ENCODE measurements around the gene FBXW7.
A peak's percentile ranks its signal among the peaks of the same experiment; 100 is the strongest.

FBXW7 gene

GRCh38 chr4:152309418-152309817, 226.5 kb downstream of the FBXW7 start:
- H3K4me3 Mint-ChIP-seq: no peak overlapping the region
- H3K27me3 Mint-ChIP-seq: peaks cover 4% of the 10 kb centered on the region
- ATAC-seq (ENCODE audit: low read depth) (no peak), DNase-seq (ENCODE audit: low spot score in 2 of 2) (no peak)
- H3K9me3 Mint-ChIP-seq: no peaks in the 10 kb centered on the region
- H3K4me1 Mint-ChIP-seq: peaks cover 6% of the 10 kb centered on the region
- H3K27ac Mint-ChIP-seq: no peak overlapping the region
- no peaks in the 10 kb centered on the region for H3K36me3 Mint-ChIP-seq

GRCh38 chr4:152308951-152309350, 226.9 kb downstream of the FBXW7 start:
- DNase-seq (ENCODE audit: low spot score in 2 of 2): no peak
- no peaks in the 10 kb centered on the region for H3K36me3 Mint-ChIP-seq
- no peak overlapping the region for H3K4me3 Mint-ChIP-seq
- peaks cover 6% of the 10 kb centered on the region for H3K4me1 Mint-ChIP-seq
- peaks cover 4% of the 10 kb centered on the region for H3K27me3 Mint-ChIP-seq
- H3K27ac Mint-ChIP-seq: no peak overlapping the region
- no peaks in the 10 kb centered on the region for H3K9me3 Mint-ChIP-seq
- no peak for ATAC-seq (ENCODE audit: low read depth)

- Mint-ChIP-seq H3K27ac (no peak overlapping the region), H3K9me3 (no peaks in the 10 kb centered on the region), H3K27me3 (peaks cover 4% of the 10 kb centered on the region), H3K36me3 (no peaks in the 10 kb centered on the region), H3K4me1 (peaks cover 6% of the 10 kb centered on the region), H3K4me3 (no peak overlapping the region)
- no peak for DNase-seq (ENCODE audit: low spot score in 2 of 2)
- peak; percentile 55 for ATAC-seq (ENCODE audit: low read depth)
Observed at GRCh38 chr4:152307669-152308068, 228.2 kb downstream of the FBXW7 start.

DNA sequence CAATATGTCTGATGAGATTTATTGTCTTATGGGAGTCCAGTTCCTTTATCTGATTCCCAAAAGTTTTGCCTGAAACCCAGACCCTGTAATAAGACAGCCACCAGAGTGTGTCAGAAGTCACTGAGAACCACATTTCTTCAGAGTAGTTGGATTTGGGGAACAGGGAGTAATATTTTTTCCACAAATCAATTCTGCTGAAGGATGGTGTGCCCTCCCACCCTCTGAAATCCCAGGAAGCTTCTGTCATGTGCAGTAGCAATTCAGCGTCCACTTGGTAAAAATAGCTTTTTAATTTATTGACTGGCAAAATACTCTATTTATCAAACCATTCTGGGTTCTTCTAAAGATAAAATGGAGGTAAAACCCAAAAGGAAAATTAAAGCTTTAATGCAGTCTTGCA, 229.4 kb downstream of the FBXW7 start:
- H3K4me3 Mint-ChIP-seq: no peak overlapping the region
- no peaks in the 10 kb centered on the region for H3K9me3 Mint-ChIP-seq
- peaks cover 4% of the 10 kb centered on the region for H3K27me3 Mint-ChIP-seq
- peaks cover 6% of the 10 kb centered on the region for H3K4me1 Mint-ChIP-seq
- ATAC-seq (ENCODE audit: low read depth) (no peak), DNase-seq (ENCODE audit: low spot score in 2 of 2) (no peak)
- no peaks in the 10 kb centered on the region for H3K36me3 Mint-ChIP-seq
- no peak overlapping the region for H3K27ac Mint-ChIP-seq

DNA sequence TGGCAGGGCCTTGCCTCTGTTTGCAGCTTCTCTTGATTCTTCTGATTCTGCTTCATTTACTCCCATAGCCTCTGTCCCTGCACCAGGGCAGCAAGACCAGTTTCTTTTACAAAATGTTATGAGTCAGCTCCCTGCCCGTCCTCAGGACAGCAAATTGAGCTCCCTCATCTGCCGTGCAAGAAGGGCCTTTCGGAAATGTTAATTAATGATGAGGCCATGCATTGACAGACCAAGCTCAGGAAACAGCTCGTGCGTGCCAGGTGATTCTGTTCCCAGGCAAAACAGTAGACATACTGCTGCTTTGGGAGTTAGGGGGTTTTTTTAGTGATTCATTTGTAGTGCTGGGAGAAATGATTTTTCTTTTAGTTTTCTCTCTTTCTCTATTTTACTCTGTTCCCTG, 231.7 kb downstream of the FBXW7 start:
- ATAC-seq (ENCODE audit: low read depth): no peak

DNA sequence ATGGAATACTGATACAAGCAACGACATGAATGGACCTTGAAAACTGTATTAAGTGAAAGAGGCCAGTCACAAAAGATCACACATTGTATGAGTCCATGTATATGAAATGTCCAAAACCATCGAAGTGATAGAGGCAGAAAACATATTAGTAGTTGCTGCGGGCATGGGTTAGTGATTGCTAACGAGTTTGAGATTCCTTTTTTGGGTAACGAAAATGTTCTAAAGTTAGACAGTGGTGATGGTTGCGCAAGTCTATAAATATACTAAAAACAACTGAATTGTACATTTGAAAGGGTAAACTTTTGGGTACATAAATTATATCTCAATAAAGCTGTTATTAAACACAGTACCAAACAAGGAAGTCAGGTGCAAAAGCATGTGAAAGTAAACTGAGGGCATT, 234.5 kb downstream of the FBXW7 start:
- ATAC-seq (ENCODE audit: low read depth) (no peak), DNase-seq (ENCODE audit: low spot score in 2 of 2) (no peak)
- Mint-ChIP-seq H3K4me3 (no peak overlapping the region), H3K9me3 (no peaks in the 10 kb centered on the region), H3K4me1 (no peaks in the 10 kb centered on the region), H3K36me3 (no peaks in the 10 kb centered on the region), H3K27me3 (peaks cover 10% of the 10 kb centered on the region), H3K27ac (no peak overlapping the region)

More for the DNA sequence above, 231.7 kb downstream of the FBXW7 start:
- DNase-seq (ENCODE audit: low spot score in 2 of 2): no peak
- no peaks in the 10 kb centered on the region for H3K9me3 Mint-ChIP-seq
- no peak overlapping the region for H3K4me3 Mint-ChIP-seq
- H3K27ac Mint-ChIP-seq: no peak overlapping the region
- peaks cover 5% of the 10 kb centered on the region for H3K27me3 Mint-ChIP-seq
- no peaks in the 10 kb centered on the region for H3K36me3 Mint-ChIP-seq
- peaks cover 6% of the 10 kb centered on the region for H3K4me1 Mint-ChIP-seq

GRCh38 chr4:152299553-152299952, 236.3 kb downstream of the FBXW7 start:
- DNase-seq (ENCODE audit: low spot score in 2 of 2) (no peak), ATAC-seq (ENCODE audit: low read depth) (no peak)
- H3K36me3 Mint-ChIP-seq: no peaks in the 10 kb centered on the region
- H3K27me3 Mint-ChIP-seq: peaks cover 9% of the 10 kb centered on the region
- H3K4me1 Mint-ChIP-seq: no peaks in the 10 kb centered on the region
- no peak overlapping the region for H3K27ac Mint-ChIP-seq
- no peaks in the 10 kb centered on the region for H3K9me3 Mint-ChIP-seq
- no peak overlapping the region for H3K4me3 Mint-ChIP-seq

- H3K27ac Mint-ChIP-seq: no peak overlapping the region
- H3K27me3 Mint-ChIP-seq: peaks cover 13% of the 10 kb centered on the region
Observed at GRCh38 chr4:152296386-152296785, 239.5 kb downstream of the FBXW7 start.

DNA sequence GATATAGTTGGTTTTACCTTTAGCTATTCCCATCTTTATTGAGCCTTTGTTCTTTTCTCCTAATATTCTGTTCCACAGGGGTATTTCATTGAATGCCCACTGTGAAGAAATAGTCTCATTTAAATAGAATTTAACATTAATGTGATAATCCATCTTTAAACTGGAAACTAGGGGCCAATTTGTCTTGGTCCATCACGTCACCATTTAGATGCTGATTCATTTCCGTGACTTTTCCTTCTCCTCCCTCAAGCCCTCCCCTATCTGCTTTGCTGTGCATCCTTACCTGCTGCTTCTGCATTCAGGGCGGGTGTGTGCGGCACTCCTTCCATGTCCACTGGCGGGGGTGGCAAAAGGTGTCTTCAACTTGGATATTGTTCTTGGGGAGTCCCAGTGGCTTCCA, 241.1 kb downstream of the FBXW7 start:
- H3K36me3 Mint-ChIP-seq: no peaks in the 10 kb centered on the region
- ATAC-seq (ENCODE audit: low read depth): no peak
- H3K9me3 Mint-ChIP-seq: no peaks in the 10 kb centered on the region
- no peaks in the 10 kb centered on the region for H3K4me1 Mint-ChIP-seq
- H3K27me3 Mint-ChIP-seq: peaks cover 13% of the 10 kb centered on the region
- DNase-seq (ENCODE audit: low spot score in 2 of 2): no peak
- no peak overlapping the region for H3K4me3 Mint-ChIP-seq
- H3K27ac Mint-ChIP-seq: no peak overlapping the region

More at GRCh38 chr4:152296386-152296785, 239.5 kb downstream of the FBXW7 start:
- Mint-ChIP-seq H3K4me1 (no peaks in the 10 kb centered on the region), H3K9me3 (no peaks in the 10 kb centered on the region), H3K4me3 (no peak overlapping the region), H3K36me3 (no peaks in the 10 kb centered on the region)
- DNase-seq (ENCODE audit: low spot score in 2 of 2): no peak
- ATAC-seq (ENCODE audit: low read depth): no peak

DNA sequence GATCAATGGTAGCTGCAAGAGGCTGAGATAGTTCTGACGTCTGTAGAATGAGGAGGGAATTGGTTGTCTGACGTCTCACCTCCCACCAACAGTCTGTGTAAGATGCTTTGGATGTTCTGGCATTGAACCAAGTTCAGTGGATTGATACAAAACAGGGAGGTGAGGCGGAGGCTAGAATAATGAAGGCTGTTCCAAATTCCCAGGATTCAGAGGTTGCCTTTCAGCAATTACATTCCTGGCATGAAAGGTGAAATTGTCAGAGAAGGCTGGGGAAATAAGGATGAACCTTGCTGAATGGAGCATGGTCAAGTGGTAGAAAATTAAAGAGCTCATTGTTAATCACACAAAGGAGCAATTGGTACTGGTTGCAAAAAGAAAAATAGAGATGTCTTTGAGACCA, 241.6 kb downstream of the FBXW7 start:
- peaks cover 13% of the 10 kb centered on the region for H3K27me3 Mint-ChIP-seq
- H3K27ac Mint-ChIP-seq: no peak overlapping the region
- no peaks in the 10 kb centered on the region for H3K36me3 Mint-ChIP-seq
- DNase-seq (ENCODE audit: low spot score in 2 of 2) (no peak), ATAC-seq (ENCODE audit: low read depth) (no peak)
- H3K4me3 Mint-ChIP-seq: no peak overlapping the region
- no peaks in the 10 kb centered on the region for H3K4me1 Mint-ChIP-seq
- no peaks in the 10 kb centered on the region for H3K9me3 Mint-ChIP-seq

GRCh38 chr4:152293527-152293926, 242.4 kb downstream of the FBXW7 start:
- Mint-ChIP-seq H3K4me3 (no peak overlapping the region), H3K36me3 (no peaks in the 10 kb centered on the region), H3K9me3 (no peaks in the 10 kb centered on the region), H3K27me3 (peaks cover 9% of the 10 kb centered on the region), H3K4me1 (no peaks in the 10 kb centered on the region), H3K27ac (no peak overlapping the region)
- ATAC-seq (ENCODE audit: low read depth) (no peak), DNase-seq (ENCODE audit: low spot score in 2 of 2) (no peak)

- no peak for DNase-seq (ENCODE audit: low spot score in 2 of 2)
- no peaks in the 10 kb centered on the region for H3K36me3 Mint-ChIP-seq
- no peak overlapping the region for H3K4me3 Mint-ChIP-seq
- peaks cover 7% of the 10 kb centered on the region for H3K27me3 Mint-ChIP-seq
- H3K4me1 Mint-ChIP-seq: no peaks in the 10 kb centered on the region
- no peaks in the 10 kb centered on the region for H3K9me3 Mint-ChIP-seq
- no peak overlapping the region for H3K27ac Mint-ChIP-seq
- no peak for ATAC-seq (ENCODE audit: low read depth)
Observed at GRCh38 chr4:152290366-152290921, 245.4 kb downstream of the FBXW7 start.

DNA sequence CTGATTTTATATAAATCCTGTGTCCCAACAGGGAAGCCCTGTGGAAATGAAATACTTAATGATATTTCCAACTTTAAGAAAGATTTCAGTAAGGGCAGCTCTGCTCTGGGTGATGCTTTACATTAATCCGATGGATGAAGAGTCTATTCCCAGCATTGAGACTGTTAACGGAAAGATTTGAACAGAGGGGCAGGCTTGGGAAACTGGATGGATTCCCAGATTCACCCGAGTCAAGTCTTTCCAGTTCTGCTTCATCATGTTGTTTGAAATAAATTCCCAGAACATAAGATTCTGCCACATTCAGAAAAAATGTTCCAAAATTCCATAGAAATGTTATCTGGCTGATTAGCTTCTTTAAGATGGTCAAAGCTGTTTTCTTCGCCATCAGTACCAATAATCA, 246.0 kb downstream of the FBXW7 start:
- no peaks in the 10 kb centered on the region for H3K9me3 Mint-ChIP-seq
- H3K4me3 Mint-ChIP-seq: no peak overlapping the region
- no peaks in the 10 kb centered on the region for H3K36me3 Mint-ChIP-seq
- peaks cover 5% of the 10 kb centered on the region for H3K27me3 Mint-ChIP-seq
- ATAC-seq (ENCODE audit: low read depth): no peak
- DNase-seq (ENCODE audit: low spot score in 2 of 2): no peak
- no peak overlapping the region for H3K27ac Mint-ChIP-seq
- H3K4me1 Mint-ChIP-seq: no peaks in the 10 kb centered on the region

DNA sequence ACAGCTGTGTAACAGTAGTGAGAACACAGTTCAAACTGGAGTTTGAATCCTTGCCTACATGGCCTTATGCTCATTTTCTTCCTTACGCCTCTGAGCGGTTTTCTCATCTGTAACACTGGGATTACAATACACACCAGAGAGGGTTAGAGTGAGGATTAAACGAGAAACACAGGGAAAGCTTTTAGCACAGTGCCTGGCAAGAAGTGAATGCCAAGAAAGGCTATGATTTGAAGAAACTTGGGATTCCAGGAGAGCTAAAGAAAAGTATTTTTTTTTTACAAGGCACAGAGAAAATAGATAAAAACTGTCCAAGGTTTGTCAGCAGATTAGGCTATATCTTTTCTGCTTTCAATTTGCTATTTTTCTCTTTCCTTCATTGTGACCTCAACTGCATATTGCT, 246.4 kb downstream of the FBXW7 start:
- no peaks in the 10 kb centered on the region for H3K4me1 Mint-ChIP-seq
- peaks cover 4% of the 10 kb centered on the region for H3K27me3 Mint-ChIP-seq
- no peaks in the 10 kb centered on the region for H3K9me3 Mint-ChIP-seq
- no peak overlapping the region for H3K4me3 Mint-ChIP-seq
- no peak overlapping the region for H3K27ac Mint-ChIP-seq
- H3K36me3 Mint-ChIP-seq: no peaks in the 10 kb centered on the region
- ATAC-seq (ENCODE audit: low read depth) (no peak), DNase-seq (ENCODE audit: low spot score in 2 of 2) (no peak)

DNA sequence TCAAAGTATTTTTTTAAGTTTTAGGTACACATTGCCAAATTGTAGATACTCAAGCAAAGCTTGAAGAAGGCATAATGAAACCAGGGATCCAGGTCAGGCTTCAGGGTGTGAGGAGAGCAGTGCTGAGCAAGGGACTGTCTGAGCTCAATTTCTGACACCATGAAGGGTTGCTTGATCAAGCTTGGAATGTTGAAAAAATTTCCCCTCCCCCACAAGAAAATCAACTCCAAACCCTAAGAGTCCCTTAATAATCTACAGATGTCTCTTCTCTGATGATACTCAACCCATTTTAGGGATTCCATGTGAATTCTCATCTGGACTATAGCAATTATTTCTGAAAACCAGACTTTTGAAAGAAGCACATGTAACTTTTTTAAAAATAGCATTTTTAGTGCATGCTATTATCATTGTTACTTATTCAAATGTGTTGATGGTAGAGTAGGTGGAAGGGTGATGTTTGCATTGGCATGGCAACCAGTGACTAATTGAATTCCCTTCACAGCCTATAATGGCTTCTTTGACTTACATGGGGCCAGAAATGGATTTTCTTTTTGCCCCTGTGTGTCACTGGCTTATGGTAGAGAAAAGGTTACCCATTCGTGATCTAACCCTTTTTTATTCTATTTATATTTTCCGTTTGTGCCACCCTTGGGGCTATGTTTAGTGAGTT, 252.0 kb downstream of the FBXW7 start:
- no peak for DNase-seq (ENCODE audit: low spot score in 2 of 2)
- Mint-ChIP-seq H3K27ac (no peak overlapping the region), H3K4me1 (no peaks in the 10 kb centered on the region), H3K4me3 (no peak overlapping the region), H3K36me3 (no peaks in the 10 kb centered on the region), H3K27me3 (no peaks in the 10 kb centered on the region), H3K9me3 (no peaks in the 10 kb centered on the region)
- no peak for ATAC-seq (ENCODE audit: low read depth)

Data from memory B cell (primary cell).